Measurements from ENCODE around the gene PSMG4. TPM values are rescaled to one million over a fixed set of nuclear protein-coding genes. Genes with fewer than 3 reads are reported as not detected.

The PSMG4 gene
- total RNA-seq, 1 experiment from 2014 or later = 51.9 TPM

GRCh38 chr6:3263096-3263495 is 4.3 kb downstream of the PSMG4 start:
- peaks cover 75% of the 10 kb centered on the region for H3K79me2 ChIP-seq (ENCODE audit: low read length)
- ATAC-seq (no peak), DNase-seq (no peak)
- no peaks in the 10 kb centered on the region for H3F3A ChIP-seq (ENCODE audit: low read length, unreplicated experiment)
- H3K27me3 ChIP-seq (ENCODE audit: low read length) = no peaks in the 10 kb centered on the region
- no peak overlapping the region for H3K9ac ChIP-seq (ENCODE audit: low read length)
- H3K36me3 ChIP-seq (ENCODE audit: low read depth, low read length) = peaks cover 13% of the 10 kb centered on the region
- peaks cover 14% of the 10 kb centered on the region for H3K4me1 ChIP-seq (ENCODE audit: insufficient read depth, low read length)
- no peaks in the 10 kb centered on the region for H3K9me3 ChIP-seq (ENCODE audit: low read length)
- peaks cover 24% of the 10 kb centered on the region; the same call in 1 of the 2 replicates for H4K20me1 ChIP-seq (ENCODE audit: low read length)
- CTCF ChIA-PET = no interaction called here
- POLR2A ChIA-PET (ENCODE audit: unreplicated experiment) = no interaction called here
- H3K4me3 ChIP-seq (ENCODE audit: low read length) = no peak overlapping the region
- no peaks in the 10 kb centered on the region for H3K9me2 ChIP-seq (replicated peaks; ENCODE audit: low read length)
- TF ChIP-seq EZH2phosphoT487 (IDR thresholded peaks at IDR 0.05; ENCODE audit: borderline replicate concordance, low read length) (no peak), EZH2 (IDR thresholded peaks at IDR 0.05; ENCODE audit: low read length, unreplicated experiment) (no peak), CTCF (conservative IDR thresholded peaks at IDR 0.05; ENCODE audit: low read depth, low read length) (no peak)
- intact Hi-C loops (cut with micrococcal nuclease) = no loop called here
- no peak overlapping the region for H3K4me2 ChIP-seq (ENCODE audit: low read length)
- BruUV-seq (replicated peaks) = no TSS peak
- H2AFZ ChIP-seq (ENCODE audit: low read length) = no peak overlapping the region
- H3K27ac ChIP-seq (ENCODE audit: low read length) = no peak overlapping the region

- Histone ChIP-seq H4K20me1 (ENCODE audit: low read length) (peaks cover 24% of the 10 kb centered on the region; the same call in 1 of the 2 replicates), H3K4me2 (ENCODE audit: low read length) (no peak overlapping the region)
- POLR2A ChIA-PET (ENCODE audit: unreplicated experiment) = no interaction called here
Observed at GRCh38 chr6:3264356-3264755, 5.6 kb downstream of the PSMG4 start.

More at GRCh38 chr6:3264356-3264755, 5.6 kb downstream of the PSMG4 start:
- no peaks in the 10 kb centered on the region for H3K9me3 ChIP-seq (ENCODE audit: low read length)
- CTCF ChIA-PET = no interaction called here
- no peak for DNase-seq
- no peak overlapping the region for H3K27ac ChIP-seq (ENCODE audit: low read length)
- no peak overlapping the region for H3K9ac ChIP-seq (ENCODE audit: low read length)
- no peak overlapping the region for H2AFZ ChIP-seq (ENCODE audit: low read length)
- no peak overlapping the region for H3K4me3 ChIP-seq (ENCODE audit: low read length)
- no peak for ATAC-seq
- peaks cover 17% of the 10 kb centered on the region for H3K36me3 ChIP-seq (ENCODE audit: low read depth, low read length)
- H3K9me2 ChIP-seq (replicated peaks; ENCODE audit: low read length) = no peaks in the 10 kb centered on the region
- intact Hi-C loops (cut with micrococcal nuclease) = no loop called here
- TF ChIP-seq EZH2phosphoT487 (IDR thresholded peaks at IDR 0.05; ENCODE audit: borderline replicate concordance, low read length) (no peak), EZH2 (IDR thresholded peaks at IDR 0.05; ENCODE audit: low read length, unreplicated experiment) (no peak), CTCF (conservative IDR thresholded peaks at IDR 0.05; ENCODE audit: low read depth, low read length) (no peak)
- H3K79me2 ChIP-seq (ENCODE audit: low read length) = peaks cover 69% of the 10 kb centered on the region
- no TSS peak for BruUV-seq (replicated peaks)
- no peaks in the 10 kb centered on the region for H3K27me3 ChIP-seq (ENCODE audit: low read length)
- peaks cover 14% of the 10 kb centered on the region for H3K4me1 ChIP-seq (ENCODE audit: insufficient read depth, low read length)
- no peaks in the 10 kb centered on the region for H3F3A ChIP-seq (ENCODE audit: low read length, unreplicated experiment)
